ENCODE results near the gene SEC62. TPM values are rescaled to one million over a fixed set of nuclear protein-coding genes. Genes with fewer than 3 reads are reported as not detected.
A peak's percentile ranks its signal among the peaks of the same experiment; 100 is the strongest.

Gene SEC62
- total RNA-seq, 1 donor from 2014 or later, result 135 TPM

DNA sequence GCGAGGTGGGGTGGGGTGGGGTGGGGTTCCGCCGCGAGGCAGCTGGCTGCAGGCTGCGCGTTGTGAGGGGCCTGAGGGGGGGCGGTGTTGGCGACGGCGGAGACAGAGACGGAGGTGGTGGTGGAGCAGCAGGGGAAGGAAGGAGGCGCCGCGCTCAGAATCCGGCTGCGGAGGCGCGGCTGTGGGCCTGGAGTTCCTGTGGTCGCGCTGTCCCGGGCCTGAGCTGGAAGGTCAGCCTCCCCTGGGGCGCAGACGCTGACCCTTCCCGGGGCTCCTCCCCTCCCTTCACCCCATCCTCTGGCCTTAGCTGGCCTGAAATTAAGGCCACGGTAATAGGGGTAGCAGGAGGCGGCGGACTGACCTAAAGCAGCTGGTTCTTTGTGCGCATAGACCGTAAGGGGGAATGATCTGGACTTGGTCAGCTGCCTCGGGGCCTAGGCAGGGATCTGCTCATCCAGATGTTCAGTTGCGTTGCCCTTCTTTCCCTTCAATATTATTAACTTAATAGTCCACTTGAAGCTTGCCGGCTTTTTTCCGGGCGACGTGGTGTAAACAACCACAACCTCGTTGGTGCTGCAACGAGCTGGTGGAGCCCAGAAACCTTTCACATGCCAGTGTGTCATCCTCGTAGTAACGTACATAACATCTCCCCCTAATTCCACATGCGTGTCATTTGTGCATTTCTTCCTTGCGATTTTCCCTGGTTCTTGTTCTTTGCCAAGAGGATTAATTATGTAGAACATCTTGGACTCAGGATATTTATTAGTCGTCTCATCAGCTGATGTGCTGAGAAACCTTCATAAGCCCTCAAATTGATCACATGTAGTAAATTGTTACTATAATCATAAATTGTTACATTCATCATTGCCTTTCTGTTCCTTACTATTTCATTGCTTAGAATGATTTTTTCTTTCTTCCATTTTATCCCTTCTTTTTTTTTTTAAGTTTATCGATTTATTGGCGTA lies 626 bp downstream of the SEC62 start:
- DNase-seq (ENCODE audit: low spot score), result peak; percentile 40

- no peak for DNase-seq (ENCODE audit: low spot score)
These were observed 1.7 kb downstream of the SEC62 start for GRCh38 chr3:169968224-169968885.

- no peak for DNase-seq (ENCODE audit: low spot score)
These were observed 2.8 kb downstream of the SEC62 start for GRCh38 chr3:169969174-169970095.

- no peak for DNase-seq (ENCODE audit: low spot score)
These were observed 4.2 kb downstream of the SEC62 start for GRCh38 chr3:169970847-169971246.

DNA sequence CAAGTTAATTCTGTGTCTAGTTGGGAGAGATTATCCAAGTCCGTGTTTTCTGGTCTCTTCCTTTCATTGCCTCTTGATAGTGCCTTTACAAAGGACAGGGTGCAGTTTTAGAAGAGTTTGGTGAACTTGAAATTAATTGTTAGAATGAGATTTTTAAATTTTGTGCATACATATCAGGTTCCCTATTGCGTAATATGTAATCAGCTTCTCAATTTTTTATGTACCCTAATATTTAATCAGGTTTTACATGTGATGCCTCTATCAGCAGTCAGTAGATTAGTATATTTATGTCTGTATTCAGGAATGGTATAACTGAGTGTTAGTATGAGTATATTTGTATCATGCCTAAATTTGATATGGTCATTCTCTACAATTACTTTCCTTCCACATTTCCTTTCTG lies 4.9 kb downstream of the SEC62 start:
- DNase-seq (ENCODE audit: low spot score), result no peak

DNA sequence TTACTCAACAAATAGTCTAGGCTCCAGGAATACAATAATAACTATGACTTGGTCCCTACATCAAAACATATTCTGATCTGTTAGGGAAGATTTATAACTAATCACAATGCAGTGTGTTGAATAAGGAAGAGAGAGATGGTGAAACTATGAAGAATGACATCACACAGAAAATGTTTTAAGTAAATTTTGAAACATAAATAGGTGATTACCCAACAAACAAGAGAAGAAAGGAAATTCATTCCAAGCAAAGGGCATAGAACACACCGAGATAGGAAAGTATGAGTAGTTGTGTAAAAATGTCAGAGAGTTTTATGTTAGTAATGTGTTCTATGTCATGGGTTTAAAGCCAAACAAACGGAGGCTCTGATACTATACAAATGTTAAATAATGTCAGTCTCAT lies 13.4 kb downstream of the SEC62 start:
- no peak for DNase-seq (ENCODE audit: low spot score)

DNA sequence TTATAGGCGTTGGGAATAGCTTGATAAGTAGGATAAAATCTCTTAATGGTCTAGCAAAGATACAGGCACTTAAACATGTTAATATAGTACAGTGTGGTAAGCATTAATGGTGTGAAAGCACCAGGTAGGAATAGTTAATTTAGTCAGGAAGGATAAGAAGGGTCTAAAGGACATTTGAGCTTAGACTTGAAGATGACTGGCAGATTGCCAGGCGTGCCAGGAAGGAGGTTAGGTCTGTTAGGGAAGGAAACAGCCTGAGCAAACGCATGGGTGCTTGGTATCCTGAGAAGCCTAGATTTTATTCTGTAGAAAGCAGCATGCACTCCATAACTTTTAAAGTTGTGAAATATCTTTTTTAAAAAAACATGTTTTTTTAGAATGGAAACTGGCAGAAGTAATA lies 17.7 kb downstream of the SEC62 start:
- DNase-seq (ENCODE audit: low spot score), result no peak

GRCh38 chr3:169990431-169990830 lies 23.8 kb downstream of the SEC62 start:
- no peak for DNase-seq (ENCODE audit: low spot score)

DNA sequence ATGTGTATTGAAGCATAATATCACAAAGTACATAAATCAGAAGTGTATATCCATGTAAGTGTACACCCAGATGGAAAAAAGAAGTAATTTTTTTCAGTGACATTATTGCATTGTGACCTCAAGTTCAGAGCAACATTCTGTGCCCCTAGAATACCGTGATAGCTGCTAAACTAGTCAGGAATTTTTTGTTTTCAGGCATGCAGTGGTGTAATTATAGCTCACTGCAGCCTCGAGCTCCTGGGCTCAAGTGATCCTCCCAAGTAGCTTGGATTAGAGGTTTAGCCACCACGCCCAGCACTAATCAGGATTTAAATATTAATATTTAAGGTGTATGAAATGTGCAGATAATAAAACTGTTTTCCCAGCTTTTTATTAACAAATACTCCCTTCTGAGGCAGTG lies 25.5 kb downstream of the SEC62 start:
- no peak for DNase-seq (ENCODE audit: low spot score)

- DNase-seq (ENCODE audit: low spot score), result no peak
These were observed 26.2 kb downstream of the SEC62 start for GRCh38 chr3:169992781-169993180.

DNA sequence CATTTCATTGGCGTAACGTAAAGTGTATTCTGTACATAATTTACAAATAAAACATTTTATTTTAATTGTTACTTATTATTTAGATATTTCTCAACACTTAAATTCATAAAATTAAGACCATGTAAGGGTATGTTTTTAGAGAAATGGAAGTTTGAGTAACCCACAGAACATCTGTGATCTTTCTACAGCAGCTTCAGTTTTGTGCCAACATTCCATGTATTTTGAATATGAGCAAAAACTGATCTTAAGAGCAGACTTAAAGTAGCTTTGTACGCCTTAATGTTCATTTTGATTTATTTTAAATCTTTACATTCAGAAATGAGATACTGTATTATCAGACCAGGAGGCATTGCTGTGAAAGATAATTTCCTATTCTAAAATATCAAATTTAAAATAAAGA lies 27.2 kb downstream of the SEC62 start:
- DNase-seq (ENCODE audit: low spot score), result no peak

GRCh38 chr3:169996063-169996462 lies 29.5 kb downstream of the SEC62 start:
- DNase-seq (ENCODE audit: low spot score), result no peak

DNA sequence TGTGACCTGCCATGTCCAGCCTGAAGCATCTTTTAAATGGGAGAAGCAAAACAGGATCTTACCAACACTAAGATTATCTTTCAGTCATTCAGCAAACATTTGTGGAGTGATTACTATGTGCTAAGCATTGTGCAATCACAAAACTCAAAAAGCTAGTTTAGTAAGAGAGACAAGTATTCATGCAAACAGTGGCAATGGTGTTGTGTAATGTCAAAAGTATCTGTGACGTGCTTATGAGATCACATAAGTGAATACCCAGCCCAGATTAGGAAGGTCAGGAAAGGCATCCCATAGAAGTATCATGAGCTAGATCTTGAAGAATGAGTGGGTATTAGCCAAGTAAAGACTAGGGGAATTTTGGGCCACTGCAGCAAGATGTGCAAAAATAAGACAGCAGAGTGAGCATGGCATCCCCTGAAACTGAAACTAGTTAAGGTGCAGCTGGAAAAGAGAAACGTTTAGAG lies 32.1 kb downstream of the SEC62 start:
- no peak for DNase-seq (ENCODE audit: low spot score)

GRCh38 chr3:169999433-169999832 lies 32.8 kb downstream of the SEC62 start:
- no peak for DNase-seq (ENCODE audit: low spot score)

DNA sequence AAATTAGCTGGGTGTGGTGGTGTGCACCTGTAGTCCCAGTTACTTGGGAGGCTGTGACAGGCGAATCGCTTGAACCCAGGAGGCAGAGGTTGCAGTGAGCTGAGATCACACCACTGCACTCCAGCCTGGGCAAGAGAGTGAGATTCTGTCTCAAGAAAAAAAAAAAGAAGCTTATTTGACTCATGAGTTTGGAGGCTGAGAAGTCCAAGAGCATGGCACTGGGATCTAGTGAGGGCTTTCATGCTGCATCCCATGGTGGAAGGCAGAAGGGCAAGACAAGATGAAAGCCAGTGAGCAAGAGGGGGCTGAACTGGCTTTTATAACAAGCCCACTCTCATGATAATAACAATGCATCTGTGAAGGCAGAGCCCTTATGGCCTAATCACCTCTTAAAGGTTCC lies 33.4 kb downstream of the SEC62 start:
- no peak for DNase-seq (ENCODE audit: low spot score)

DNA sequence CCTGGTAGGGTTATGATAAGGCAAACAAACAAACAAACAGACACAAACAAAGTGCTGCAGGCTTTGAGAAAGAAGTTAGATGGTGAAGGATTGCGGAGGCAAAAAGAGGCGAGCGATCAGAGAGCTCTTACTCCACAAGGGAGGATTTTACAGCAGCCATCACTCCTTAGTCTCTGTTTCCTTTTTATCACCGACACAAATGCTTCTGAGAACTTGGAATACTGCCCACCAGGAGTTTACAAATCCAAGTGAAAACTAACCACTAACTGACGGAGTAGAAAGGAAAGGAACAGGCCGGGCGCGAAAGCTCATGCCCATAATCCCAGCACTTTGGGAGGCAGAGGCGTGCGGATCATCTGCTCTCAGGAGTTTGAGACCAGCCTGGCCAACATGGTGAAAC lies 35.6 kb downstream of the SEC62 start:
- no peak for DNase-seq (ENCODE audit: low spot score)

GRCh38 chr3:170002879-170003278 lies 36.3 kb downstream of the SEC62 start:
- no peak for DNase-seq (ENCODE audit: low spot score)

DNA sequence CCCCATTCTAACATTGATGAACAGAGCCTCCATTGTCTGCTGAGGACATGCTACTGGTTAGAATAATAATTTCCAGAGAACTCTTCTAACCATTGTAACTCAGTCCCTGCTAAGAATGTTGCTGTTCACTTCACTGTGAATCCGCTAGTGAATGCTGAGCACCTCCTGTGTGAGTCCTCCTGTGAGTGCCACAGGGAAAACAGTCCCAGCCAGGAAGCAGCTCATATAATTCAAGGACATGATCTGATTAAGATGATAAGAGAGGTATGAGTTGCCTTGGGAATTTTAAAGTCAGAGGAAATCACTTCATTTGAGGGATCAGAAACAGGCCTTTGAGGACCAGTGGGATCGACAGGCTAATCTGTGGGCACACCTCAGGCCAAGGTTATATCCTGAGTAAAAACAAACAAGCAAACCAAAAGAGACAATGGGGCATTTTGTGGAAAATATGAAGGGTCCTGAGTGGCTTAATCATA lies 37.3 kb downstream of the SEC62 start:
- no peak for DNase-seq (ENCODE audit: low spot score)

GRCh38 chr3:170007031-170007663 lies 40.5 kb downstream of the SEC62 start:
- DNase-seq (ENCODE audit: low spot score), result peak; percentile 31

- no peak for DNase-seq (ENCODE audit: low spot score)
These were observed 43.9 kb downstream of the SEC62 start for GRCh38 chr3:170010498-170010897.

GRCh38 chr3:170012683-170013400 lies 46.2 kb downstream of the SEC62 start:
- DNase-seq (ENCODE audit: low spot score), result no peak

Data from mucosa of gallbladder (tissue), 1 donor.